HCT116 (cell line): ENCODE measurements around the gene C3orf70. TPM values are rescaled to one million over a fixed set of nuclear protein-coding genes. Genes with fewer than 3 reads are reported as not detected.

Source experiments
- ATAC-seq: fragments of 200-7000 bp; cut with Tn5 transposase; 2 replicates; pipeline ENCODE4 v1.9.1; 2020; ENCODE audit warnings: mild to moderate bottlenecking, moderate library complexity
- BruUV-seq: library from RNA; stranded (reverse); fragments of 400-500 nt; replicated peaks from 2 replicates; lab custom pipeline; 2021; lab: Mats Ljungman, UMichigan
- CTCF ChIA-PET: fragments of 300-600 bp; sonication (Branson Sonifier 250); formaldehyde crosslinking; loops from one replicate; lab custom pipeline; 2021; ENCODE audit warnings: antibody characterized with exemption; lab: Charles Lee
- POLR2A ChIA-PET: fragments of 300-600, 350-600 bp; sonication (Branson Sonifier 250); formaldehyde crosslinking; loops from one replicate; lab custom pipeline; 2021; ENCODE audit warnings: antibody characterized with exemption; lab: Charles Lee
- RAD21 ChIA-PET, 2 experiments: fragments of 300-600 bp; sonication (Branson Sonifier 250); formaldehyde crosslinking; loops; one replicate each; lab custom pipeline; 2023; ENCODE audit warnings: low total read pairs in 2 of 2; ENCODE audit not compliant: uncharacterized antibody in 2 of 2, unreplicated experiment in 2 of 2, low non-redundant PET in 1 of 2; lab: Charles Lee
- DNase-seq: peaks from one replicate; pipeline ENCODE4 v3.0.0-alpha.2; 2010; ENCODE audit warnings: low read depth, low spot score
- H2AFZ ChIP-seq: fragments of 200-600 bp; shearing (Covaris generic), sonication (generic); 2 replicates; pipeline ENCODE4 v1.6.1; 2017; ENCODE audit warnings: low read depth, mixed run types, mixed read lengths, antibody characterized with exemption, low read length; ENCODE audit not compliant: poor library complexity, severe bottlenecking
- H3K27ac ChIP-seq: 2 replicates; pipeline ENCODE4 v1.5.1; 2012; ENCODE audit warnings: low read depth, low read length
- H3K27me3 ChIP-seq: fragments of 200-600 bp; sonication (generic); 2 replicates; pipeline ENCODE4 v1.6.1; 2016; ENCODE audit warnings: mixed run types, low read length, mixed read lengths; ENCODE audit not compliant: insufficient read depth
- H3K36me3 ChIP-seq, 2 experiments: fragments of 200-500 bp in 1 of 2; fragments of 200-600 bp in 1 of 2; sonication (Bioruptor generic) in 1 of 2; sonication (generic) in 1 of 2; 2 replicates each; pipeline versions ENCODE4 v1.5.1 to v1.6.1; 2014 to 2016; ENCODE audit warnings: low read length in 2 of 2, inconsistent platforms in 1 of 2, mixed read lengths in 1 of 2, mixed run types in 1 of 2; ENCODE audit not compliant: insufficient read depth in 2 of 2, control insufficient read depth in 1 of 2
- H3K4me1 ChIP-seq, 2 experiments: fragments of 200-600 bp in 1 of 2; sonication (generic) in 1 of 2; 2 replicates each; pipeline versions ENCODE4 v1.5.1 to v1.6.1; 2012 to 2017; ENCODE audit warnings: low read length in 2 of 2, inconsistent platforms in 1 of 2, mild to moderate bottlenecking in 1 of 2, mixed read lengths in 1 of 2, mixed run types in 1 of 2, moderate library complexity in 1 of 2; ENCODE audit not compliant: insufficient read depth in 2 of 2, control insufficient read depth in 1 of 2
- H3K4me2 ChIP-seq: fragments of 200-600 bp; sonication (generic); 2 replicates; pipeline ENCODE4 v1.6.1; 2017; ENCODE audit warnings: mixed run types, low read length, mixed read lengths
- H3K4me3 ChIP-seq, 2 experiments: fragments of 200-600 bp in 1 of 2; sonication (generic) in 1 of 2; replicated peaks in 1 of 2; 2 replicates each; pipeline ENCODE4 v1.5.1; 2011 to 2016; ENCODE audit warnings: low read length in 2 of 2, control low read depth in 1 of 2, low read depth in 1 of 2, mild to moderate bottlenecking in 1 of 2, mixed read lengths in 1 of 2, mixed run types in 1 of 2
- H3K79me2 ChIP-seq: fragments of 200-600 bp; sonication (generic); 2 replicates; pipeline ENCODE4 v1.6.1; 2017; ENCODE audit warnings: mild to moderate bottlenecking, mixed run types, low read length, moderate library complexity, mixed read lengths; ENCODE audit not compliant: insufficient read depth
- H3K9ac ChIP-seq: fragments of 200-600 bp; sonication (generic); 2 replicates; pipeline ENCODE4 v1.6.1; 2016; ENCODE audit warnings: low read length, mixed read lengths
- H3K9me2 ChIP-seq: fragments of 200-600 bp; sonication (generic), shearing (Covaris generic); 2 replicates; pipeline ENCODE4 v1.6.1; 2017; ENCODE audit warnings: mixed run types, mild to moderate bottlenecking, moderate library complexity; ENCODE audit not compliant: insufficient read depth
- H3K9me3 ChIP-seq, 2 experiments: fragments of 200-500 bp in 1 of 2; fragments of 200-600 bp in 1 of 2; sonication (Bioruptor generic) in 1 of 2; sonication (generic) in 1 of 2; 2 replicates each; pipeline ENCODE4 v1.6.1; 2014 to 2017; ENCODE audit warnings: low read length in 2 of 2, mixed read lengths in 2 of 2, inconsistent platforms in 1 of 2, low read depth in 1 of 2, mild to moderate bottlenecking in 1 of 2, mixed run types in 1 of 2, moderate library complexity in 1 of 2; ENCODE audit not compliant: control insufficient read depth in 1 of 2, insufficient read depth in 1 of 2
- H4K20me1 ChIP-seq: fragments of 200-600 bp; sonication (generic), shearing (Covaris generic); 2 replicates; pipeline ENCODE4 v1.6.1; 2017; ENCODE audit warnings: mixed run types, mild to moderate bottlenecking, moderate library complexity; ENCODE audit not compliant: insufficient read depth
- CBX3 ChIP-seq: IDR thresholded peaks from 2 replicates; pipeline ENCODE4 v1.6.1; 2012; ENCODE audit warnings: low read depth
- ELF1 ChIP-seq: IDR thresholded peaks from 2 replicates; pipeline ENCODE4 v1.6.1; 2012; ENCODE audit warnings: low read depth, borderline replicate concordance
- EZH2 ChIP-seq: fragments of 200-600 bp; sonication (generic); IDR thresholded peaks from 2 replicates; pipeline ENCODE4 v1.6.1; 2017; ENCODE audit warnings: antibody characterized with exemption, mixed run types
- JUND ChIP-seq: IDR thresholded peaks from 2 replicates; pipeline ENCODE4 v1.6.1; 2012
- MAX ChIP-seq: IDR thresholded peaks from 2 replicates; pipeline ENCODE4 v1.6.1; 2012
- RAD21 ChIP-seq: IDR thresholded peaks from 2 replicates; pipeline ENCODE4 v1.6.1; 2012; ENCODE audit warnings: low read depth, mild to moderate bottlenecking
- SP1 ChIP-seq: IDR thresholded peaks from 2 replicates; pipeline ENCODE4 v1.6.1; 2012; ENCODE audit warnings: low read depth
- TCF7L2 ChIP-seq: IDR thresholded peaks from 2 replicates; pipeline ENCODE4 v1.7.0; 2011; ENCODE audit warnings: borderline replicate concordance, inconsistent platforms; ENCODE audit not compliant: insufficient read depth, insufficient read length; ENCODE audit errors: extremely low read depth
- intact Hi-C: fragments of 100-400 bp; cut with micrococcal nuclease; formaldehyde crosslinking; loops from 2 replicates; pipeline ENCODE4 v1.10.0; 2022
- total RNA-seq: library from RNA; stranded (reverse); gene quantifications from one replicate; pipeline ENCODE4 v1.2.1, GENCODE V29; 2021; ENCODE audit not compliant: unreplicated experiment
- TF ChIP-seq, protein P1 (sequence below): IDR thresholded peaks from 2 replicates; pipeline ENCODE4 v1.6.1; 2012; ENCODE audit warnings: low read depth
- TF ChIP-seq, protein P2 (sequence below), 3 experiments: fragments of 200-600 bp in 1 of 3; sonication (generic) in 1 of 3; IDR thresholded peaks in 2 of 3; conservative IDR thresholded peaks in 1 of 3; 2 replicates each; pipeline ENCODE4 v1.5.1; 2012 to 2017; ENCODE audit warnings: low read depth in 2 of 3, low read length in 2 of 3, antibody characterized with exemption in 1 of 3, borderline replicate concordance in 1 of 3, control low read depth in 1 of 3, mild to moderate bottlenecking in 1 of 3, mixed read lengths in 1 of 3, mixed run types in 1 of 3, moderate library complexity in 1 of 3; ENCODE audit not compliant: insufficient read depth in 1 of 3
- TF ChIP-seq, protein P3 (sequence below): IDR thresholded peaks from 2 replicates; pipeline ENCODE4 v1.6.1; 2011; ENCODE audit warnings: mild to moderate bottlenecking, low read length, moderate library complexity; ENCODE audit not compliant: insufficient replicate concordance; ENCODE audit errors: extremely low read depth

The C3orf70 gene
- total RNA-seq, 1 experiment from 2014 or later: not detected

- Histone ChIP-seq H3K9me3 (no peaks in the 10 kb centered on the region), H3K4me1 (no peaks in the 10 kb centered on the region), H3K79me2 (no peaks in the 10 kb centered on the region), H3K36me3 (no peaks in the 10 kb centered on the region), H4K20me1 (no peaks in the 10 kb centered on the region), H3K4me3 (no peak overlapping the region), H2AFZ (no peak overlapping the region), H3K4me2 (no peak overlapping the region), H3K27ac (no peak overlapping the region), H3K9ac (no peak overlapping the region), H3K27me3 (peaks cover 51% of the 10 kb centered on the region), H3K9me2 (no peaks in the 10 kb centered on the region)
- TF ChIP-seq EZH2 (no peak), ELF1 (no peak)
- DNase-seq (no peak), ATAC-seq (no peak)
- intact Hi-C loops: no loop called here
- ChIA-PET POLR2A (no interaction called here), CTCF (interaction anchor here (0.8 kb wide), 1 partner anchor 25 kb away, joined by 3 read pairs; no protein-coding TSS in a partner anchor), RAD21 (no interaction called here)
- no TSS peak for BruUV-seq
These were observed 1.5 kb downstream of the C3orf70 start for GRCh38 chr3:185151101-185151963.

DNA sequence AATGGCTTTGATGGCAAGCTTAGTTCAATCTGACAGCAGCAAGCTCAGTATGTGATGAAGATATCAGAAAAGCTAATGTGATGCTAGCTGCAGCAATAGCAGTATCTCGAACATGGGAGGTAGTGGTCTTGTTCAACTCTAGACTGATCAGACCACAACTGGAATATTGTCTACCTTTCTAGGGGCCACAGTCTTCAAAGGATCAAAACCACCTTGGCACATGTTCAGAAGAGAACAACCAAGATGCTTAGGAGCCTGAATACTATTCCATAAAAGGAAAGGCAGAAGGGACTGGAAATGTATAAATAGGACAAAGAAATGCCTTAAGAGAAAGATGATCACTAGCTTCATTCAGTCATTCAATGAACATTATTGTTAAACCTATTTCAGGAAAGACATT is 2.3 kb downstream of the C3orf70 start:
- intact Hi-C loops: no loop called here
- Histone ChIP-seq H4K20me1 (no peaks in the 10 kb centered on the region), H3K9me2 (no peaks in the 10 kb centered on the region), H3K4me3 (no peak overlapping the region), H3K4me1 (no peaks in the 10 kb centered on the region), H3K27ac (no peak overlapping the region), H3K9me3 (no peaks in the 10 kb centered on the region), H3K36me3 (no peaks in the 10 kb centered on the region), H3K79me2 (no peaks in the 10 kb centered on the region), H3K27me3 (peaks cover 51% of the 10 kb centered on the region), H3K9ac (no peak overlapping the region), H3K4me2 (no peak overlapping the region), H2AFZ (no peak overlapping the region)
- ChIA-PET RAD21 (no interaction called here), POLR2A (no interaction called here), CTCF (no interaction called here)
- ATAC-seq: no peak
- no TSS peak for BruUV-seq
- no peak for DNase-seq
- TF ChIP-seq MAX (no peak), RAD21 (no peak), CBX3 (no peak), SP1 (no peak), TCF7L2 (no peak), JUND (no peak)
- TF ChIP-seq, protein P1, sequence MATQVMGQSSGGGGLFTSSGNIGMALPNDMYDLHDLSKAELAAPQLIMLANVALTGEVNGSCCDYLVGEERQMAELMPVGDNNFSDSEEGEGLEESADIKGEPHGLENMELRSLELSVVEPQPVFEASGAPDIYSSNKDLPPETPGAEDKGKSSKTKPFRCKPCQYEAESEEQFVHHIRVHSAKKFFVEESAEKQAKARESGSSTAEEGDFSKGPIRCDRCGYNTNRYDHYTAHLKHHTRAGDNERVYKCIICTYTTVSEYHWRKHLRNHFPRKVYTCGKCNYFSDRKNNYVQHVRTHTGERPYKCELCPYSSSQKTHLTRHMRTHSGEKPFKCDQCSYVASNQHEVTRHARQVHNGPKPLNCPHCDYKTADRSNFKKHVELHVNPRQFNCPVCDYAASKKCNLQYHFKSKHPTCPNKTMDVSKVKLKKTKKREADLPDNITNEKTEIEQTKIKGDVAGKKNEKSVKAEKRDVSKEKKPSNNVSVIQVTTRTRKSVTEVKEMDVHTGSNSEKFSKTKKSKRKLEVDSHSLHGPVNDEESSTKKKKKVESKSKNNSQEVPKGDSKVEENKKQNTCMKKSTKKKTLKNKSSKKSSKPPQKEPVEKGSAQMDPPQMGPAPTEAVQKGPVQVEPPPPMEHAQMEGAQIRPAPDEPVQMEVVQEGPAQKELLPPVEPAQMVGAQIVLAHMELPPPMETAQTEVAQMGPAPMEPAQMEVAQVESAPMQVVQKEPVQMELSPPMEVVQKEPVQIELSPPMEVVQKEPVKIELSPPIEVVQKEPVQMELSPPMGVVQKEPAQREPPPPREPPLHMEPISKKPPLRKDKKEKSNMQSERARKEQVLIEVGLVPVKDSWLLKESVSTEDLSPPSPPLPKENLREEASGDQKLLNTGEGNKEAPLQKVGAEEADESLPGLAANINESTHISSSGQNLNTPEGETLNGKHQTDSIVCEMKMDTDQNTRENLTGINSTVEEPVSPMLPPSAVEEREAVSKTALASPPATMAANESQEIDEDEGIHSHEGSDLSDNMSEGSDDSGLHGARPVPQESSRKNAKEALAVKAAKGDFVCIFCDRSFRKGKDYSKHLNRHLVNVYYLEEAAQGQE: no peak
- TF ChIP-seq, protein P2, sequence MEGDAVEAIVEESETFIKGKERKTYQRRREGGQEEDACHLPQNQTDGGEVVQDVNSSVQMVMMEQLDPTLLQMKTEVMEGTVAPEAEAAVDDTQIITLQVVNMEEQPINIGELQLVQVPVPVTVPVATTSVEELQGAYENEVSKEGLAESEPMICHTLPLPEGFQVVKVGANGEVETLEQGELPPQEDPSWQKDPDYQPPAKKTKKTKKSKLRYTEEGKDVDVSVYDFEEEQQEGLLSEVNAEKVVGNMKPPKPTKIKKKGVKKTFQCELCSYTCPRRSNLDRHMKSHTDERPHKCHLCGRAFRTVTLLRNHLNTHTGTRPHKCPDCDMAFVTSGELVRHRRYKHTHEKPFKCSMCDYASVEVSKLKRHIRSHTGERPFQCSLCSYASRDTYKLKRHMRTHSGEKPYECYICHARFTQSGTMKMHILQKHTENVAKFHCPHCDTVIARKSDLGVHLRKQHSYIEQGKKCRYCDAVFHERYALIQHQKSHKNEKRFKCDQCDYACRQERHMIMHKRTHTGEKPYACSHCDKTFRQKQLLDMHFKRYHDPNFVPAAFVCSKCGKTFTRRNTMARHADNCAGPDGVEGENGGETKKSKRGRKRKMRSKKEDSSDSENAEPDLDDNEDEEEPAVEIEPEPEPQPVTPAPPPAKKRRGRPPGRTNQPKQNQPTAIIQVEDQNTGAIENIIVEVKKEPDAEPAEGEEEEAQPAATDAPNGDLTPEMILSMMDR (IDR thresholded peaks at IDR 0.05 in 2 of 3, conservative IDR thresholded peaks at IDR 0.05 in 1 of 3; ENCODE audit: borderline replicate concordance in 1 of 3, insufficient read depth in 1 of 3, low read depth in 2 of 3, low read length in 2 of 3): no peak
- TF ChIP-seq, protein P3, sequence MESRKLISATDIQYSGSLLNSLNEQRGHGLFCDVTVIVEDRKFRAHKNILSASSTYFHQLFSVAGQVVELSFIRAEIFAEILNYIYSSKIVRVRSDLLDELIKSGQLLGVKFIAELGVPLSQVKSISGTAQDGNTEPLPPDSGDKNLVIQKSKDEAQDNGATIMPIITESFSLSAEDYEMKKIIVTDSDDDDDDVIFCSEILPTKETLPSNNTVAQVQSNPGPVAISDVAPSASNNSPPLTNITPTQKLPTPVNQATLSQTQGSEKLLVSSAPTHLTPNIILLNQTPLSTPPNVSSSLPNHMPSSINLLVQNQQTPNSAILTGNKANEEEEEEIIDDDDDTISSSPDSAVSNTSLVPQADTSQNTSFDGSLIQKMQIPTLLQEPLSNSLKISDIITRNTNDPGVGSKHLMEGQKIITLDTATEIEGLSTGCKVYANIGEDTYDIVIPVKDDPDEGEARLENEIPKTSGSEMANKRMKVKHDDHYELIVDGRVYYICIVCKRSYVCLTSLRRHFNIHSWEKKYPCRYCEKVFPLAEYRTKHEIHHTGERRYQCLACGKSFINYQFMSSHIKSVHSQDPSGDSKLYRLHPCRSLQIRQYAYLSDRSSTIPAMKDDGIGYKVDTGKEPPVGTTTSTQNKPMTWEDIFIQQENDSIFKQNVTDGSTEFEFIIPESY: no peak
